Activated CD8-positive, alpha-beta T cell treated with anti-CD3 and anti-CD28 coated beads, Interleukin-2, amount 10 ng/mL, durations not matched to agents 7 days and 5 days (primary cell): ENCODE results near the gene IL17B. TPM values are rescaled to one million over a fixed set of nuclear protein-coding genes. Genes with fewer than 3 reads are reported as not detected.

Source experiments
- ATAC-seq: fragments of 150-1000 bp; cut with Tn5 transposase; one replicate; pipeline ENCODE4 v1.10.0; 2021; ENCODE audit warnings: moderate library complexity
- CTCF ChIA-PET: fragments of 350-600 bp; sonication (Branson Sonifier 250); formaldehyde crosslinking; loops from one replicate; lab custom pipeline; 2021; ENCODE audit warnings: antibody characterized with exemption; lab: Charles Lee
- POLR2A ChIA-PET: fragments of 350-600 bp; sonication (Branson Sonifier 250); formaldehyde crosslinking; loops from one replicate; lab custom pipeline; 2021; ENCODE audit warnings: antibody characterized with exemption; lab: Charles Lee
- DNase-seq: peaks from one replicate; pipeline ENCODE4 v3.0.0-alpha.2; 2020
- H3K27ac Mint-ChIP-seq: one replicate; pipeline ENCODE4 v1.8.0; 2021; ENCODE audit warnings: mild to moderate bottlenecking, mixed read lengths
- H3K27me3 Mint-ChIP-seq: one replicate; pipeline ENCODE4 v1.8.0; 2021; ENCODE audit warnings: low read depth, mixed read lengths
- H3K36me3 Mint-ChIP-seq: one replicate; pipeline ENCODE4 v1.8.0; 2021; ENCODE audit warnings: low read depth, mixed read lengths
- H3K4me1 Mint-ChIP-seq: one replicate; pipeline ENCODE4 v1.8.0; 2021; ENCODE audit warnings: low read depth, mixed read lengths
- H3K4me3 Mint-ChIP-seq: one replicate; pipeline ENCODE4 v1.8.0; 2021; ENCODE audit warnings: mild to moderate bottlenecking, mixed read lengths
- H3K9me3 Mint-ChIP-seq: one replicate; pipeline ENCODE4 v1.8.0; 2022; ENCODE audit warnings: mixed read lengths; ENCODE audit not compliant: insufficient read depth
- total RNA-seq, 2 experiments: library from RNA; stranded (reverse); gene quantifications; one replicate each; pipeline ENCODE4 v1.2.3, GENCODE V29; 2021

IL17B gene
- total RNA-seq, 2 experiments from 2014 or later = not detected

DNA sequence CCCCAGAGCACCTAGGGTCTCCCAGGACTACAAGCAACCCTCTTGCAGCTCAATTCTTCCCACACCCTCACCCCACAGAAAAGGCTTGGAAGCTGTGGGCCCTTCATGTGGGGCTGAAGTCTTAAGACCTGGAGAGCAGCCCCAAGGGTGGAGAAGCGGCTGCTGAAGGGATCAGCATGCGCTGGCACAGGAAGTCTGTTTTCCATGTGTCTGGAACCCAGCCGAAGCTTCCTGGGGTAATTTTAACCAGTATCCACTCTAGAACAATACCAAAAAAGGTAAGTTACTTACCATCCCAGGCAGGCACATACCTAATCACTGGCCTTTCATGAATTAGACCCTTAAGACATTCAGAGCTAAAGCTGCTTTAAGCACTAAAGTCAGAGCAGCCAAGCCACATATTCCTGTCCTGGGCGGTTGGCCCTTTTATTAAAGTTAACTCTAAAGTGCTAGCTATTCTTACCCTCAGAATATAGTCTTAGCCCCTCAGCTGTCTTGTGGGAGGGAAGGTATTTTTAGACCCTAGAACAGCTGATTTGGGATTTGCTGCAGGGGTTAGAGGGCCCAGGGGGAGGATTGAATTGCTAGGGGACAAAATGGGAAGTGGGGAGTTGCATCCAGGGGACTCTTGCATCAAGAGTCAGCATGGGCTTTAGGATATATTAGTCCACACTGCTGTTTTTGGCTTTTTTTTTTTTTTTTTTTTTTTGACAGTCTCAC is 6.9 kb downstream of the IL17B start:
- POLR2A ChIA-PET = no interaction called here
- Mint-ChIP-seq H3K9me3 (no peaks in the 10 kb centered on the region), H3K4me1 (peaks cover 4% of the 10 kb centered on the region), H3K4me3 (no peak overlapping the region), H3K27me3 (no peaks in the 10 kb centered on the region), H3K36me3 (peaks cover 15% of the 10 kb centered on the region), H3K27ac (no peak overlapping the region)
- CTCF ChIA-PET = interaction anchor here (0.7 to 7.6 kb wide), 32 partner anchors 8 to 237 kb away, joined by 3 to 94 read pairs (median 4); partner anchors contain the start of gene PCYOX1L
- no peak for ATAC-seq
- DNase-seq = no peak

DNA sequence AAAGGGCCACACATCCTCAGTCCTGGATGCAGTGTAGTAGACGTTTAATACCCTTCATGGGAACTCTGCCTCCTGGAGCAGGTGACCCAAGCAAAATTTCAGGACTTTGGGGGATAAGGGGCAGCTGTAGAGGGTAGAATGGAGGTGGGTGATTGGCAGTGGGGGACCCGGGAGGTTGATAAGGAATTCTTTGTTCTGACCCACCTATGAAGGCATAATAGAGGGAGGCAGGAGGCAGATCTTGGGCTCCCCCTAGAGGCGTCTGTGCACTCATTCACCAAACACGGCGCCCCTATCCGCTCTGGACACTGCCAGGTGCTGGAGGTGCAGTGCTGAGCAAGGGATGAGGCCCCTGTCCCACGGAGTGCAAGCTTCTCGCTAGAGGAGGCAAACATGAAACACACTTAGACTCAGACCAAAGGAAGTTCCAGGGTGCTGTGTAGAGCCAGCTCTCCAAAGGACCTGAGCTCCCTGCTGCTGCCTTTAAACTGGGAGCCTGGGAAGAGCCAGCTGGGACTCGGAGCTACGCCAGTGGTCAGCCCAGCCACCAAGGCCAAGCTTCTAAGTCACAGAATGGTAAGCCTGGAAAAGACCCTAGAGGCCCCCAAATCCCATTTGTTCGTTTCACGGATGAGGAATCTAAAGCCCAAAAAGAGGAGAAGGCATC is 7.7 kb downstream of the IL17B start:
- no peaks in the 10 kb centered on the region for H3K27me3 Mint-ChIP-seq

DNA sequence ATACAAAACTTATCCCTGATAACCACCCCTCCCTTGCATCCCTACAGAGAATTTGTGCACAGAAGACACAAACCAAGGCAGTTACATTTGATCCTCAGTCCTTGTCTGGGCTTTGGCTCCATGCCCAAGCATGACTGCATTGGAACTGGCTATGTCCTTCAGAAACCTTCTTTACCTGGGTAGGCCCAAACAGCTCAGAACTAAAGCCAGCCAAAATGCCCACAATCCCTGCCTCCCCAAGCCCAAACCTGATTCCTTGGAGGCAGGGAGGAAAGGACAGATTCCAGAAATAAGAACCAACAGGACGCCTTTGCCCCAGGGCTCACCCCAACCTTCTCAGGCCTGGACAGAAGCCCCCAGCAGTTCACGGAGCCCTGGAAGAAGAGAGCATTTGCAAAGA is 8.2 kb downstream of the IL17B start:
- Mint-ChIP-seq H3K9me3 (no peaks in the 10 kb centered on the region), H3K4me3 (no peak overlapping the region), H3K27ac (no peak overlapping the region), H3K27me3 (no peaks in the 10 kb centered on the region), H3K36me3 (peaks cover 21% of the 10 kb centered on the region), H3K4me1 (peaks cover 7% of the 10 kb centered on the region)
- ChIA-PET POLR2A (no interaction called here), CTCF (interaction anchor here (0.9 to 7.6 kb wide), 16 partner anchors 10 to 238 kb away, joined by 3 to 94 read pairs (median 5); partner anchors contain the start of genes GRPEL2 and PCYOX1L)
- ATAC-seq (no peak), DNase-seq (no peak)

More for the DNA sequence above, 7.7 kb downstream of the IL17B start:
- peak; percentile 79 for DNase-seq
- CTCF ChIA-PET = interaction anchor here (0.7 to 7.6 kb wide), 32 partner anchors 10 to 237 kb away, joined by 3 to 94 read pairs (median 4); partner anchors contain the start of genes GRPEL2 and PCYOX1L
- H3K4me1 Mint-ChIP-seq = peaks cover 7% of the 10 kb centered on the region
- H3K36me3 Mint-ChIP-seq = peaks cover 18% of the 10 kb centered on the region
- H3K9me3 Mint-ChIP-seq = no peaks in the 10 kb centered on the region
- peak; percentile 90 for ATAC-seq
- H3K27ac Mint-ChIP-seq = no peak overlapping the region
- POLR2A ChIA-PET = no interaction called here
- no peak overlapping the region for H3K4me3 Mint-ChIP-seq

DNA sequence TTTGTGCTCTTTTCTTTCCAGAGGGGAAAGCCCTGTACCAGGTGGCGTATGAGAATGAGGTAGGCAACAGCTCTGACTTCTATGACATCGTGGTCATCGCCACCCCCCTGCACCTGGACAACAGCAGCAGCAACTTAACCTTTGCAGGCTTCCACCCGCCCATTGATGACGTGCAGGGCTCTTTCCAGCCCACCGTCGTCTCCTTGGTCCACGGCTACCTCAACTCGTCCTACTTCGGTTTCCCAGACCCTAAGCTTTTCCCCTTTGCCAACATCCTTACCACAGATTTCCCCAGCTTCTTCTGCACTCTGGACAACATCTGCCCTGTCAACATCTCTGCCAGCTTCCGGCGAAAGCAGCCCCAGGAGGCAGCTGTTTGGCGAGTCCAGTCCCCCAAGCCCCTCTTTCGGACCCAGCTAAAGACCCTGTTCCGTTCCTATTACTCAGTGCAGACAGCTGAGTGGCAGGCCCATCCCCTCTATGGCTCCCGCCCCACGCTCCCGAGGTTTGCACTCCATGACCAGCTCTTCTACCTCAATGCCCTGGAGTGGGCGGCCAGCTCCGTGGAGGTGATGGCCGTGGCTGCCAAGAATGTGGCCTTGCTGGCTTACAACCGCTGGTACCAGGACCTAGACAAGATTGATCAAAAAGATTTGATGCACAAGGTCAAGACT is 11.0 kb downstream of the IL17B start:
- Mint-ChIP-seq H3K36me3 (peaks cover 33% of the 10 kb centered on the region), H3K4me3 (no peak overlapping the region), H3K27me3 (no peaks in the 10 kb centered on the region), H3K9me3 (no peaks in the 10 kb centered on the region), H3K4me1 (peaks cover 7% of the 10 kb centered on the region), H3K27ac (no peak overlapping the region)
- ChIA-PET POLR2A (interaction anchor here (0.6 to 3.1 kb wide), 4 partner anchors 8 to 22 kb away, joined by 3 to 15 read pairs (median 3); partner anchors contain the start of genes GRPEL2 and PCYOX1L), CTCF (interaction anchor here (0.6 to 5.2 kb wide), 29 partner anchors 8 to 219 kb away, joined by 3 to 81 read pairs (median 6); partner anchors contain the start of genes CSNK1A1, GRPEL2, IL17B and PCYOX1L)
- DNase-seq = no peak
- ATAC-seq = no peak

DNA sequence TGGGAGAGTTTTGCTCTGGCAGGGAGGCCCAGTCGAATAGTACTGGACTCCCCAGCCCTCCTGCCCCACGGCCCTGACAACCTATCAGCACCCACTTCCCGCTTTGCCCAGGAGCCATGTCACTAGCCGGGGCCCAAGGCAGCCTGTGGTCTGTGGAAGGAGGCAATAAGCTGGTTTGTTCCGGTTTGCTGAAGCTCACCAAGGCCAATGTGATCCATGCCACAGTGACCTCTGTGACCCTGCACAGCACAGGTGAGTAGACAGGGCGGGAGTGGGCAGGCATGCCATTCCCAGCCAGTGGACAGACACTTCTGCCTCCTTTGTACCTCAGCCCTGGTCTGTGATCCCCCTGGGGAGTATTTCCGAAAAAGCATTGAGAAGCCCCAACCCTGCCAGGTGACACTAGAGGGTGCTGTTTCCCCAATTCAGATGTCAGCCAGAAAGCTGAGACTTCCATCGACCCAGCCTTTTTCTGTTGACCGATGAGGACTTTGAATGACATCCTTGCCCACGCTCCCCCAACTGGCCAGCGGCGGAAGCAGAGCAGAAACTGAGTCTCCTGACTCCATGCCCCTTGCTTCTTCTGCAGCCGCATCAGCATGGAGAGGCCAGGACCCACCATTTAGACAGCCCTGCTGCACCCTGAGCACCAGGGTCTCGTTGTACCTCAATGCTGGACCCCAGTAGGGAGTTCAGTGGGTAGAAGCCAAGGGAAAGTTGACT is 11.7 kb downstream of the IL17B start:
- POLR2A ChIA-PET = interaction anchor here (1.2 to 3.1 kb wide), 2 partner anchors 9 to 22 kb away, joined by 3 to 15 read pairs; partner anchors contain the start of gene GRPEL2
- Mint-ChIP-seq H3K27me3 (no peaks in the 10 kb centered on the region), H3K4me3 (no peak overlapping the region), H3K27ac (peak overlapping the region; percentile 40), H3K4me1 (peaks cover 11% of the 10 kb centered on the region), H3K36me3 (peaks cover 33% of the 10 kb centered on the region), H3K9me3 (no peaks in the 10 kb centered on the region)
- ATAC-seq = peak; percentile 72
- CTCF ChIA-PET = interaction anchor here (0.6 to 5.2 kb wide), 26 partner anchors 9 to 219 kb away, joined by 3 to 81 read pairs (median 9); partner anchors contain the start of genes CSNK1A1, GRPEL2, IL17B and PCYOX1L
- peak; percentile 70 for DNase-seq

DNA sequence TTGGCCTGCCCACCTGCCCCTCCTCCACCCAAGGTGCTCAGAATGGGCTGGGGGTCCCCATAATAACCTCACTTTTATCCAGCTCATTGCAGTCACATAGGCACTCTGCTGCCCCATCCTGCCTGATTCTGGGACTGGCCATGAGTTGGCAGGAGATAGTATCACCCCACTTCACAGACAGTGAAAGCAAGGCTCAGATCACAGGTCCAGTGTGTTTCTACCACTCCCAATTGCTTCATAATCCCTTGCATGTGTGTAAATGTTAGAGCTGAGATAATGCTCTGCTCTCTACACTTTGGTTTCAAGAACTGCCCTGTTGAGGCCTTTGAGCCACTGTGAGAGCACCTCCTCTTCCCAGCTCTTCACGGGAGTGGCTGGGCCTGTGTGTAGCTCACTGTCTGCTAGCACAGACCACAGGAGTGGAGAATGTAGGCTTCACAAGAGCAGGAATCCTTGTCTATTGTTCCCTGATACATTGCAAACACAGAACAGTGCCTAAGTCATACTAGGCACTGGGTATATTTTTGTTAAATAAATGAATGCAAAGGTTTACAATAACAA is 12.8 kb downstream of the IL17B start:
- no peak overlapping the region for H3K27ac Mint-ChIP-seq
- CTCF ChIA-PET = interaction anchor here (1.6 to 5.2 kb wide), 10 partner anchors 9 to 200 kb away, joined by 6 to 81 read pairs (median 22); partner anchors contain the start of genes GRPEL2 and PCYOX1L

DNA sequence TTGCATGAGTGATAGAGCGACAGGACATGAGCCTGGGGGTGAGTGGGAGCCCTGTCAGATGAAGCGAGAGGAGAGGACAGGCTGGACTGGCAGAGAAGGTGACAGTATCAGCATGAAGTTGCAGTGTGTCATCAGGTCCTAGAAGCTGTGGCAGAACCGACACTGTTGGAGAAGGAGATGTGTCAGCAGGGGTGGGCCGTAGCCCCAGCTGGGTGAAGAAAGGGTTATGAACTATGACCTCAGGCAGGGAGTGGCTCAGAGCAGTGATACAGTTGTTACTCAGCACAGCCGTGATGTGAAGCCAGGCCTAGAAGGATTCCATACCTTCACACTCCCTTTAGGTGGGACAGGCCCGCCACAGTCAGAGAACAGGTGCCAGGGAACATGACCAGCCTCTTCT is 13.7 kb downstream of the IL17B start:
- Mint-ChIP-seq H3K4me1 (peaks cover 21% of the 10 kb centered on the region), H3K9me3 (no peaks in the 10 kb centered on the region), H3K27ac (no peak overlapping the region), H3K4me3 (no peak overlapping the region), H3K27me3 (no peaks in the 10 kb centered on the region), H3K36me3 (peaks cover 37% of the 10 kb centered on the region)
- CTCF ChIA-PET = interaction anchor here (0.7 to 5.2 kb wide), 5 partner anchors 20 to 201 kb away, joined by 3 to 81 read pairs (median 38); partner anchors contain the start of gene GRPEL2
- POLR2A ChIA-PET = interaction anchor here (1.9 kb wide), 1 partner anchor 20 kb away, joined by 4 read pairs; the partner anchor contains the start of gene GRPEL2
- DNase-seq (no peak), ATAC-seq (no peak)

More for the DNA sequence above, 12.8 kb downstream of the IL17B start:
- POLR2A ChIA-PET = interaction anchor here (1.9 to 3.1 kb wide), 2 partner anchors 21 kb away, joined by 4 to 15 read pairs; partner anchors contain the start of gene GRPEL2
- H3K4me3 Mint-ChIP-seq = no peak overlapping the region
- H3K27me3 Mint-ChIP-seq = no peaks in the 10 kb centered on the region
- peaks cover 33% of the 10 kb centered on the region for H3K36me3 Mint-ChIP-seq
- H3K4me1 Mint-ChIP-seq = peaks cover 12% of the 10 kb centered on the region
- no peaks in the 10 kb centered on the region for H3K9me3 Mint-ChIP-seq
- ATAC-seq (no peak), DNase-seq (no peak)

DNA sequence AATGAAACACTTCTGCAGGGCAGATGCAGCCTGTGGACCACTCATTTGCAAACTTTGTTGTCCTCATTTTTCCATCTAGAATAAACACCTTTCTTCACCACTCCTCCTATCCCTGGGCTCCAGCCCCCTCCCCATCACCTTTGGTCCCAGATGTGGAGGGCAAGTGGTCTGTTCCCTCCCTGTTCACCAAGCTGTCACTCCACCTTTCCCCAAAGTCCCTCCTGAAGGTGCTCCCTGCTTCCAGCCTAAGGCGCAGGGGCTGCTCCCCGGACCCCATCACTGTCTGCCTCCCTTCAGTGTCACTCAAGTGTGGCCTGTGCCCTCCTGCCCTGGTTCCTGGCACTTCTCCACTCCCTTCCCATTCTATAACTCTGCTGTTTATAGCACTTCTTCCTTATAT is 14.4 kb downstream of the IL17B start:
- no peak overlapping the region for H3K27ac Mint-ChIP-seq
- no peak overlapping the region for H3K4me3 Mint-ChIP-seq
- POLR2A ChIA-PET = interaction anchor here (1.9 kb wide), 1 partner anchor 20 kb away, joined by 4 read pairs; the partner anchor contains the start of gene GRPEL2

DNA sequence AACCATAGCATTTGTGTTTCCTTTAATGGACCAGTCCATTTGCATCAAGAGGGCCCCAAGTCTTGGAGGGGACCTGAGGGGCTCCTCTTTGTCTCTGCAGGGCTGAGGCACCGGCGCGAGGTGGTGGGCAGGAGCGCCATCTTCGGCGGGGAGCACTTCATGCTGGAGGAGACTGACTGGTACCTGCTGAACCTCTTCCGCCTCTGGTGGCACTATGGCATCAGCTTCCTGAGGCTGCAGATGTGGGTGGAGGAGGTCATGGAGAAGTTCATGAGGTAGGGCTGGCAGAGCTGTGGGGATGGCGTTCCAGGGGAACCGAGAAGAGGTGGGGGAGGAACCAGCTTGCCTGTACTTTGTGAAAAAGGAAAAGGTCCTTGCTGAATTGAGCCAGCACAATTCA is 15.2 kb downstream of the IL17B start:
- ATAC-seq = no peak
- DNase-seq = no peak
- ChIA-PET POLR2A (no interaction called here), CTCF (interaction anchor here (1.3 kb wide), 1 partner anchor 8 kb away, joined by 6 read pairs; no protein-coding TSS in a partner anchor)
- Mint-ChIP-seq H3K4me3 (no peak overlapping the region), H3K9me3 (no peaks in the 10 kb centered on the region), H3K36me3 (peaks cover 44% of the 10 kb centered on the region), H3K27ac (no peak overlapping the region), H3K4me1 (peaks cover 35% of the 10 kb centered on the region), H3K27me3 (no peaks in the 10 kb centered on the region)

More for the DNA sequence above, 14.4 kb downstream of the IL17B start:
- peaks cover 28% of the 10 kb centered on the region for H3K4me1 Mint-ChIP-seq
- DNase-seq = no peak
- no peaks in the 10 kb centered on the region for H3K9me3 Mint-ChIP-seq
- CTCF ChIA-PET = interaction anchor here (4.8 to 5.2 kb wide), 2 partner anchors 19 to 45 kb away, joined by 77 to 81 read pairs; partner anchors contain the start of gene GRPEL2
- H3K27me3 Mint-ChIP-seq = no peaks in the 10 kb centered on the region
- H3K36me3 Mint-ChIP-seq = peaks cover 44% of the 10 kb centered on the region
- no peak for ATAC-seq

DNA sequence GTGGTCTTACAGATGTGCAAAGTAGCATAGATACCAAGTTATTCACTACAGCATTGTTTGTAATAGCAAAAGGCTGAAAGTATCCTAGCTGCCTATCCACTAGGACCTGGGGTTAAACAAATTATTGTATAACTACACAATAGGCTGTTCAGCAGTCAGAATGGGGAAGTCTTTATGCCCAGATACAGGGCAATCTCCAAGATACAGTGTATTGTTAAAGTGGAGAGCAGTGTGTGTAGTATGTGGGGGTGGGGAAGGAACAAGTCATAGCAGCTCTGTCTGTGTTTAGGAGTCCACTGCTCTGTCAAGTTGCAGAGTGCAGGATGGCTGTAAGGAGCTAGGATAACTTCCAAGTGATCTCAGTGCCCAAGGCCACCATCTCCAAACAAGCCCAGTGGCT is 15.7 kb downstream of the IL17B start:
- no peak for ATAC-seq
- Mint-ChIP-seq H3K27ac (no peak overlapping the region), H3K27me3 (no peaks in the 10 kb centered on the region)

More for the DNA sequence above, 15.7 kb downstream of the IL17B start:
- ChIA-PET POLR2A (no interaction called here), CTCF (interaction anchor here (1.0 to 1.3 kb wide), 2 partner anchors 9 to 18 kb away, joined by 3 to 6 read pairs; no protein-coding TSS in a partner anchor)
- DNase-seq = no peak
- Mint-ChIP-seq H3K4me3 (no peak overlapping the region), H3K36me3 (peaks cover 45% of the 10 kb centered on the region), H3K4me1 (peaks cover 41% of the 10 kb centered on the region), H3K9me3 (no peaks in the 10 kb centered on the region)
